ENCODE results near the gene AGA. TPM values are rescaled to one million over a fixed set of nuclear protein-coding genes. Genes with fewer than 3 reads are reported as not detected.

The AGA gene
- total RNA-seq, 1 experiment from 2014 or later, result 21.5 TPM

GRCh38 chr4:177464026-177464425, 21.8 kb upstream of the AGA start:
- POLR2A ChIA-PET (ENCODE audit: unreplicated experiment), result no interaction called here
- peaks cover 14% of the 10 kb centered on the region for H3K4me1 ChIP-seq (ENCODE audit: insufficient read depth, low read length)
- peak overlapping the region; percentile 55 for H3K4me2 ChIP-seq (ENCODE audit: low read length)
- intact Hi-C loops (cut with micrococcal nuclease), result no loop called here
- ATAC-seq (peak; percentile 99), DNase-seq (peak; percentile 84)
- H3F3A ChIP-seq (ENCODE audit: low read length, unreplicated experiment), result no peaks in the 10 kb centered on the region
- H3K27me3 ChIP-seq (ENCODE audit: low read length), result no peaks in the 10 kb centered on the region
- peak overlapping the region; percentile 39 for H3K27ac ChIP-seq (ENCODE audit: low read length)
- CTCF ChIA-PET, result no interaction called here
- H3K4me3 ChIP-seq (ENCODE audit: low read length), result peak overlapping the region; percentile 8; the same call in 1 of the 2 replicates
- peak overlapping the region; percentile 32; the same call in 1 of the 2 replicates for H2AFZ ChIP-seq (ENCODE audit: low read length)
- no TSS peak for BruUV-seq (replicated peaks)
- no peaks in the 10 kb centered on the region for H3K36me3 ChIP-seq (ENCODE audit: low read depth, low read length)
- no peaks in the 10 kb centered on the region for H4K20me1 ChIP-seq (ENCODE audit: low read length)
- H3K79me2 ChIP-seq (ENCODE audit: low read length), result no peaks in the 10 kb centered on the region
- no peaks in the 10 kb centered on the region for H3K9me3 ChIP-seq (ENCODE audit: low read length)
- H3K9ac ChIP-seq (ENCODE audit: low read length), result no peak overlapping the region
- TF ChIP-seq CTCF (conservative IDR thresholded peaks at IDR 0.05; ENCODE audit: low read depth, low read length), result no peak
- no peak for TF ChIP-seq EZH2phosphoT487 (IDR thresholded peaks at IDR 0.05; ENCODE audit: borderline replicate concordance, low read length)
- no peak for TF ChIP-seq EZH2 (IDR thresholded peaks at IDR 0.05; ENCODE audit: low read length, unreplicated experiment)
- no peaks in the 10 kb centered on the region for H3K9me2 ChIP-seq (replicated peaks; ENCODE audit: low read length)

GRCh38 chr4:177461606-177462005, 19.4 kb upstream of the AGA start:
- no peaks in the 10 kb centered on the region for H3F3A ChIP-seq (ENCODE audit: low read length, unreplicated experiment)
- H3K4me1 ChIP-seq (ENCODE audit: insufficient read depth, low read length), result peaks cover 14% of the 10 kb centered on the region
- no TSS peak for BruUV-seq (replicated peaks)
- ATAC-seq, result no peak
- ChIA-PET POLR2A (ENCODE audit: unreplicated experiment) (no interaction called here), CTCF (no interaction called here)
- no peaks in the 10 kb centered on the region for H3K9me3 ChIP-seq (ENCODE audit: low read length)
- DNase-seq, result no peak
- intact Hi-C loops (cut with micrococcal nuclease), result no loop called here
- no peaks in the 10 kb centered on the region for H3K27me3 ChIP-seq (ENCODE audit: low read length)
- H3K36me3 ChIP-seq (ENCODE audit: low read depth, low read length), result no peaks in the 10 kb centered on the region
- H3K27ac ChIP-seq (ENCODE audit: low read length), result no peak overlapping the region
- TF ChIP-seq EZH2phosphoT487 (IDR thresholded peaks at IDR 0.05; ENCODE audit: borderline replicate concordance, low read length) (no peak), CTCF (conservative IDR thresholded peaks at IDR 0.05; ENCODE audit: low read depth, low read length) (no peak), EZH2 (IDR thresholded peaks at IDR 0.05; ENCODE audit: low read length, unreplicated experiment) (no peak)
- no peak overlapping the region for H2AFZ ChIP-seq (ENCODE audit: low read length)
- no peak overlapping the region for H3K9ac ChIP-seq (ENCODE audit: low read length)
- no peaks in the 10 kb centered on the region for H3K9me2 ChIP-seq (replicated peaks; ENCODE audit: low read length)
- no peak overlapping the region for H3K4me3 ChIP-seq (ENCODE audit: low read length)
- H3K79me2 ChIP-seq (ENCODE audit: low read length), result no peaks in the 10 kb centered on the region
- H4K20me1 ChIP-seq (ENCODE audit: low read length), result no peaks in the 10 kb centered on the region
- no peak overlapping the region for H3K4me2 ChIP-seq (ENCODE audit: low read length)

- no peak for ATAC-seq
- intact Hi-C loops (cut with micrococcal nuclease), result no loop called here
- no peak overlapping the region for H3K4me2 ChIP-seq (ENCODE audit: low read length)
- no TSS peak for BruUV-seq (replicated peaks)
- no peaks in the 10 kb centered on the region for H3K9me2 ChIP-seq (replicated peaks; ENCODE audit: low read length)
- TF ChIP-seq EZH2phosphoT487 (IDR thresholded peaks at IDR 0.05; ENCODE audit: borderline replicate concordance, low read length), result no peak
- TF ChIP-seq CTCF (conservative IDR thresholded peaks at IDR 0.05; ENCODE audit: low read depth, low read length), result no peak
- no peak for TF ChIP-seq EZH2 (IDR thresholded peaks at IDR 0.05; ENCODE audit: low read length, unreplicated experiment)
- H4K20me1 ChIP-seq (ENCODE audit: low read length), result no peaks in the 10 kb centered on the region
- no peaks in the 10 kb centered on the region for H3F3A ChIP-seq (ENCODE audit: low read length, unreplicated experiment)
- no peak for DNase-seq
- H3K4me1 ChIP-seq (ENCODE audit: insufficient read depth, low read length), result peaks cover 14% of the 10 kb centered on the region
- H3K27ac ChIP-seq (ENCODE audit: low read length), result no peak overlapping the region
- no peak overlapping the region for H3K4me3 ChIP-seq (ENCODE audit: low read length)
- H3K27me3 ChIP-seq (ENCODE audit: low read length), result no peaks in the 10 kb centered on the region
- H3K9me3 ChIP-seq (ENCODE audit: low read length), result no peaks in the 10 kb centered on the region
- H3K9ac ChIP-seq (ENCODE audit: low read length), result no peak overlapping the region
- no peaks in the 10 kb centered on the region for H3K36me3 ChIP-seq (ENCODE audit: low read depth, low read length)
- no peaks in the 10 kb centered on the region for H3K79me2 ChIP-seq (ENCODE audit: low read length)
- ChIA-PET POLR2A (ENCODE audit: unreplicated experiment) (no interaction called here), CTCF (no interaction called here)
- H2AFZ ChIP-seq (ENCODE audit: low read length), result no peak overlapping the region
Observed at GRCh38 chr4:177460460-177460859, 18.2 kb upstream of the AGA start.
